Measurements from ENCODE around the gene MRPS15. TPM values are rescaled to one million over a fixed set of nuclear protein-coding genes. Genes with fewer than 3 reads are reported as not detected.

The MRPS15 gene
- total and polyA plus RNA-seq, 12 donors: 86.1 to 505 (median 108) TPM

DNA sequence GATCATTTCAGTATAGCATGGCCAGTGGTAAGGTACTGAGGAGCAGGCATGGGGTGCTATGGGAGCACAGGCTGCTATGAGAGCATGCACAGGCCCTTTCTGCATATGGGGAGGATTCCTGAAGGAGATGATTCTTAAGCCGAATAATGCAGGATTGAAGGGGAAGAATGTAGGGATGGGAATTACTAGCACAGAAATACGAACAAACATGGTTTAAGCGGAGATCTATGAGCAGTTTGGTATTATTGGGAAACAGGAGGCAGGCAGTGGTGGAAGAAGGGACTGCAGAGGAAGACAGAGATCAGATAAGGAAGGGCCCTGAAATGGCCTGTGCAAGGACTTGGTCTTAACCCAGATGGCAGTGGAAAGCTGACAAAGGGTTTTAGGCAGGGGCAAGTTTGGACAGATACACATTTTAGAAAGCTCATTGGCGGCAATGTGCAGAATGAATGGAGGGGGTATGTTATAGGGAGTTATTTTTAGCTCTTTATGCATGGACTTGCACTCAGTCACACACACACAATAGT lies 15.6 kb downstream of the MRPS15 start:
- no peak for DNase-seq
- no peaks in the 10 kb centered on the region for H3K9me3 ChIP-seq
- peaks cover 0 to 36% (median 13%) of the 10 kb centered on the region in 9 donors for H3K4me1 ChIP-seq
- H3K36me3 ChIP-seq: peaks cover 0 to 5% (median 0%) of the 10 kb centered on the region in 9 donors
- WGBS, 2 donors: 84 to 89% methylated on average over 4 of the region's 4 CpGs
- no peak overlapping the region for H3K4me3 ChIP-seq
- no peak for ATAC-seq
- H3K27me3 ChIP-seq: no peaks in the 10 kb centered on the region
- TF ChIP-seq, protein P1, sequence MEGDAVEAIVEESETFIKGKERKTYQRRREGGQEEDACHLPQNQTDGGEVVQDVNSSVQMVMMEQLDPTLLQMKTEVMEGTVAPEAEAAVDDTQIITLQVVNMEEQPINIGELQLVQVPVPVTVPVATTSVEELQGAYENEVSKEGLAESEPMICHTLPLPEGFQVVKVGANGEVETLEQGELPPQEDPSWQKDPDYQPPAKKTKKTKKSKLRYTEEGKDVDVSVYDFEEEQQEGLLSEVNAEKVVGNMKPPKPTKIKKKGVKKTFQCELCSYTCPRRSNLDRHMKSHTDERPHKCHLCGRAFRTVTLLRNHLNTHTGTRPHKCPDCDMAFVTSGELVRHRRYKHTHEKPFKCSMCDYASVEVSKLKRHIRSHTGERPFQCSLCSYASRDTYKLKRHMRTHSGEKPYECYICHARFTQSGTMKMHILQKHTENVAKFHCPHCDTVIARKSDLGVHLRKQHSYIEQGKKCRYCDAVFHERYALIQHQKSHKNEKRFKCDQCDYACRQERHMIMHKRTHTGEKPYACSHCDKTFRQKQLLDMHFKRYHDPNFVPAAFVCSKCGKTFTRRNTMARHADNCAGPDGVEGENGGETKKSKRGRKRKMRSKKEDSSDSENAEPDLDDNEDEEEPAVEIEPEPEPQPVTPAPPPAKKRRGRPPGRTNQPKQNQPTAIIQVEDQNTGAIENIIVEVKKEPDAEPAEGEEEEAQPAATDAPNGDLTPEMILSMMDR (IDR thresholded peaks at IDR 0.05): no peak
- intact Hi-C loops (cut with DNase I): no loop called here
- H3K27ac ChIP-seq: no peak overlapping the region

DNA sequence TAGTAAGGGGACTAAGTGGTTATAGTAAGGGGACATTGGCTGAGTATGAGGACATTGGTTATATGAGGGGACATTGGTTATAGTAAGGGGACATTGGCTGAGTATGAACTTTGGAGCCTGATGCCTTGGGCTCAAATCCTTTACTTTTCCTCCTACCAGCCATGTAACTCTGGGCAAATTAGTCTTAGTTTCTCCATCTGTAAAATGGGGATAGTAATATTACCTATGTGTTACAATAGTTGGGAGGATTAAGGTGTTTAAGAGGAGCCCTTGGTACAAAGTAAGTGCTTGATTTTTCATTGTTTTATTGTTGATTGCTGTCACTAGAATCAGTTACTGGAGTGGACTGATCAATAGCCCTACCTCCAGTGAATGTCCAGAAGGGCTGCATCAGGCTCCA lies 16.7 kb downstream of the MRPS15 start:
- Histone ChIP-seq H3K9me3 (no peaks in the 10 kb centered on the region), H3K4me3 (no peak overlapping the region), H3K27me3 (no peaks in the 10 kb centered on the region), H3K4me1 (peaks cover 0 to 36% (median 13%) of the 10 kb centered on the region in 9 donors), H3K27ac (no peak overlapping the region), H3K36me3 (peaks cover 0 to 9% (median 0%) of the 10 kb centered on the region in 9 donors)
- intact Hi-C loops (cut with DNase I): no loop called here
- TF ChIP-seq, protein P1 (IDR thresholded peaks at IDR 0.05): no peak
- ATAC-seq (no peak), DNase-seq (no peak)

DNA sequence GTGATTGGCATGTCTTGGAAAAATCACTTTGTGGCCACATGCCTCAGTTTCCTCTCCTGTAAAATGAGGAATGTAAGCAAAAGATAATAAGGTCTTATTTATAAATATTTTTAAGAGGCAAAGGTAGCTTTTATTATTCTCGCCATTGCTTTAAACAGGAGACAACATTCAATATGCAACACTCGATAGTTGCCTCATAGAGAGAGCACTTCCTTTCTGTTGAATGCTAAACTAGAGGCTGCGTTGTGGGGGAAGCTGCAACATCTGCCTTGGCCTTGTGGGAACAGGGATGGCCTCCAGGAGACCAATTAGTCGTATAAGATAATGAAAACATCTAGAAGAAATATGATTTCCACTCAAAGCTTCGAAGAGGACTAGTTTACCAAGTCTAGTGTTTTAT lies 17.4 kb downstream of the MRPS15 start:
- intact Hi-C loops (cut with DNase I): no loop called here
- TF ChIP-seq, protein P1 (IDR thresholded peaks at IDR 0.05): no peak
- H3K4me1 ChIP-seq: peaks cover 0 to 36% (median 13%) of the 10 kb centered on the region in 9 donors

DNA sequence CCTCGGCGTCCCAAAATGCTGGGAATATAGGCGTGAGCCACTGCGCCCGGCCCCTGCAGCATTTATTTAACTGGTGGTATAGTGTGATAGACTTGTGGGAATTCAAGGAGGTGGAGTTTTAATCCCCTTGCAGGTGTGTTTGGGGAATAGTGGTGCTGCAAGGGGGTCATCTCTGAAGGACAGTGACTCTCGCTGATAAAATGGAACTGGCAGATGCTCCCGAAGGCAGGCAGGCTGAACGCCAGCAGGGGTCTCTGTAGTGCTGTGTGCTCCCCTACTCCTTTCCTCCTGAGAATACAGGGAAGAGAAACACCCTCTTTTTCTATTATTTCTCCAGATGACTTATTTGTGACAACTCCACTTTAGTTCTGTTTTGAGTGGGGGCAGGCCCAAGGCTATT lies 17.9 kb downstream of the MRPS15 start:
- H3K27me3 ChIP-seq: no peaks in the 10 kb centered on the region
- TF ChIP-seq, protein P1 (IDR thresholded peaks at IDR 0.05): peak in 5 of 9 donors; percentile 13 to 44 (median 32)
- no peaks in the 10 kb centered on the region for H3K9me3 ChIP-seq
- intact Hi-C loops (cut with DNase I): no loop called here
- H3K27ac ChIP-seq: no peak overlapping the region
- ATAC-seq: no peak
- no peak for DNase-seq
- peaks cover 0 to 9% (median 0%) of the 10 kb centered on the region in 9 donors for H3K36me3 ChIP-seq
- 62 to 63% methylated on average over 8 of the region's 8 CpGs for WGBS, 2 donors
- peaks cover 0 to 32% (median 13%) of the 10 kb centered on the region in 9 donors for H3K4me1 ChIP-seq
- H3K4me3 ChIP-seq: no peak overlapping the region

More for the DNA sequence above, 17.4 kb downstream of the MRPS15 start:
- no peak for ATAC-seq
- H3K9me3 ChIP-seq: no peaks in the 10 kb centered on the region
- H3K27me3 ChIP-seq: no peaks in the 10 kb centered on the region
- peaks cover 0 to 9% (median 0%) of the 10 kb centered on the region in 9 donors for H3K36me3 ChIP-seq
- WGBS, 2 donors: 66% methylated on average over 5 of the region's 5 CpGs
- DNase-seq: no peak
- H3K4me3 ChIP-seq: no peak overlapping the region
- H3K27ac ChIP-seq: no peak overlapping the region

Measured in heart right ventricle (tissue), 16 donors.